Upper lobe of left lung (tissue), 6 donors: Measurements from ENCODE around the gene C11orf24. TPM values are rescaled to one million over a fixed set of nuclear protein-coding genes. Genes with fewer than 3 reads are reported as not detected.
"Not testable (repeated sequence)": the region's sequence is repeated elsewhere in the genome, so short reads cannot be mapped to it uniquely, and the experiment has no call there.

Experiments
- ATAC-seq, 2 donors: fragments of 200-7000 bp; cut with Tn5 transposase; one replicate each; pipeline ENCODE4 v1.9.1; 2022; ENCODE audit warnings: mild to moderate bottlenecking in 2 of 2, moderate library complexity in 2 of 2; ENCODE audit not compliant: low FRiP score in 2 of 2
- DNase-seq, 2 donors: peaks; one replicate each; pipeline ENCODE4 v3.0.0-alpha.2; 2019 to 2020
- H3K27ac ChIP-seq, 4 donors: fragments of 200-600 bp; sonication (generic); one replicate each; pipeline ENCODE4 v1.5.1; 2016 to 2019
- H3K27me3 ChIP-seq, 4 donors: fragments of 200-600 bp; sonication (generic); one replicate each; pipeline ENCODE4 v1.5.1; 2017 to 2019
- H3K36me3 ChIP-seq, 4 donors: fragments of 200-600 bp; sonication (generic); one replicate each; pipeline ENCODE4 v1.5.1; 2016 to 2019
- H3K4me1 ChIP-seq, 4 donors: fragments of 200-600 bp; sonication (generic); one replicate each; pipeline ENCODE4 v1.5.1; 2018 to 2019
- H3K4me3 ChIP-seq, 4 donors: fragments of 200-600 bp; sonication (generic); one replicate each; pipeline ENCODE4 v1.5.1; 2017 to 2019; ENCODE audit warnings: mild to moderate bottlenecking in 2 of 4, moderate library complexity in 1 of 4
- H3K9me3 ChIP-seq, 4 donors: fragments of 200-600 bp; sonication (generic); one replicate each; pipeline ENCODE4 v1.5.1; 2018 to 2019
- CTCF ChIP-seq, 6 experiments: fragments of 450-650 bp in 4 of 6; fragments of 200-600 bp in 2 of 6; sonication (generic) in 2 of 6; IDR thresholded peaks; one replicate each; pipeline ENCODE4 v1.5.1; 2016 to 2019; ENCODE audit warnings: antibody characterized with exemption in 6 of 6
- EP300 ChIP-seq, 4 donors: sonication (generic); formaldehyde crosslinking; IDR thresholded peaks; one replicate each; pipeline ENCODE4 v1.5.1; 2017; ENCODE audit warnings: antibody characterized with exemption in 4 of 4, control low read depth in 2 of 4
- POLR2A ChIP-seq, 4 donors: fragments of 450-650 bp; IDR thresholded peaks; one replicate each; pipeline ENCODE4 v1.5.1; 2016 to 2017; ENCODE audit warnings: antibody characterized with exemption in 4 of 4, mild to moderate bottlenecking in 2 of 4
- POLR2AphosphoS5 ChIP-seq, 2 donors: sonication (generic); formaldehyde crosslinking; IDR thresholded peaks; one replicate each; pipeline ENCODE4 v1.5.1; 2017; ENCODE audit warnings: antibody characterized with exemption in 2 of 2
- WGBS, 2 donors: methylation state at CpG; one replicate each; pipeline ENCODE4 v1.1.5; 2017 to 2018; 5-methylcytosine and 5-hydroxymethylcytosine counted together
- total RNA-seq, 6 donors: library from RNA; depleted of rRNA in 4 of 6; stranded (reverse); fragments of >200 nt in 4 of 6; gene quantifications; one replicate each; pipeline versions ENCODE4 v1.1.0 to v1.2.1, GENCODE V29; 2016 to 2021
- donor health status: DM: no; HTN: no; CAD: no; lungs with moderate emphysema.
- donor health status: DM: no; HTN: yes; CAD: no; lungs with severe emphysema.

C11orf24 gene
- total RNA-seq, 6 donors from 2014 or later: 13.9 to 37.5 (median 24.0) TPM

DNA sequence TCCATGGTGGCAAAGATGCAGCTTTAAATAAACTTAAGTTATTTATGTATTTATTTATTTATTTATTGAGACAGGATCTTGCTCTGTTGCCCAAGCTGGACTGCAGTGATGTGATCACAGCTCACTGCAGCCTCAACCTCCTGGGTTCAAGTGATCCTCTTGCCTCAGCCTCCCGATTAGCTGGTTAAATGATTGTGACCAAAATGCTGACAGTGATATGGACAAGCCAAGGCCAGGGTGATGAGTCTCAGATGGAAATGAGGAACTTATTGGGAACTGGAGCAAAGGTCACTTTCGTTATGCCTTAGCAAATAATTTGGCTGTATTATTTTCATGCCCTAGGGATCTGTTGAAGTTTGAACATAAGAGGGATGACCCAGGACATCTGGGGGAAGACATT, 31.3 kb upstream of the C11orf24 start:
- ATAC-seq (peak in 1 of 2 donors; percentile 64), DNase-seq (no peak)
- WGBS, 2 donors: 49 to 75% methylated on average over 2 of the region's 2 CpGs
- TF ChIP-seq EP300 (IDR thresholded peaks at IDR 0.05) (no peak), CTCF (IDR thresholded peaks at IDR 0.05) (no peak), POLR2AphosphoS5 (IDR thresholded peaks at IDR 0.05) (no peak), POLR2A (IDR thresholded peaks at IDR 0.05) (no peak)
- no peaks in the 10 kb centered on the region for H3K36me3 ChIP-seq
- H3K27me3 ChIP-seq: no peaks in the 10 kb centered on the region
- H3K4me3 ChIP-seq: no peak overlapping the region
- H3K9me3 ChIP-seq: no peaks in the 10 kb centered on the region
- no peak overlapping the region for H3K27ac ChIP-seq
- H3K4me1 ChIP-seq: peaks cover 1 to 10% (median 8%) of the 10 kb centered on the region in 4 donors

GRCh38 chr11:68302670-68303069, 30.9 kb upstream of the C11orf24 start:
- 62 to 74% methylated on average over 4 to 7 of the region's 7 CpGs for WGBS, 2 donors

GRCh38 chr11:68302256-68302655, 30.5 kb upstream of the C11orf24 start:
- Histone ChIP-seq H3K36me3 (no peaks in the 10 kb centered on the region), H3K4me3 (no peak overlapping the region), H3K27ac (no peak overlapping the region), H3K27me3 (no peaks in the 10 kb centered on the region), H3K9me3 (no peaks in the 10 kb centered on the region), H3K4me1 (peaks cover 9 to 18% (median 15%) of the 10 kb centered on the region in 4 donors)
- ATAC-seq (no peak), DNase-seq (no peak)
- TF ChIP-seq EP300 (IDR thresholded peaks at IDR 0.05): no peak
- no peak for TF ChIP-seq POLR2AphosphoS5 (IDR thresholded peaks at IDR 0.05)
- no peak for TF ChIP-seq POLR2A (IDR thresholded peaks at IDR 0.05)
- TF ChIP-seq CTCF (IDR thresholded peaks at IDR 0.05): no peak
- 67 to 71% methylated on average over 4 to 5 of the region's 5 CpGs for WGBS, 2 donors

More at GRCh38 chr11:68302670-68303069, 30.9 kb upstream of the C11orf24 start:
- ATAC-seq (no peak), DNase-seq (no peak)
- H3K4me1 ChIP-seq: peaks cover 5 to 14% (median 11%) of the 10 kb centered on the region in 4 donors
- H3K4me3 ChIP-seq: no peak overlapping the region
- H3K27me3 ChIP-seq: no peaks in the 10 kb centered on the region
- H3K36me3 ChIP-seq: no peaks in the 10 kb centered on the region
- no peaks in the 10 kb centered on the region for H3K9me3 ChIP-seq
- H3K27ac ChIP-seq: no peak overlapping the region
- TF ChIP-seq CTCF (IDR thresholded peaks at IDR 0.05) (no peak), POLR2A (IDR thresholded peaks at IDR 0.05) (no peak), EP300 (IDR thresholded peaks at IDR 0.05) (no peak), POLR2AphosphoS5 (IDR thresholded peaks at IDR 0.05) (no peak)

- Histone ChIP-seq H3K27ac (no peak overlapping the region), H3K36me3 (no peaks in the 10 kb centered on the region), H3K9me3 (no peaks in the 10 kb centered on the region), H3K4me3 (no peak overlapping the region), H3K27me3 (no peaks in the 10 kb centered on the region), H3K4me1 (peaks cover 9 to 18% (median 16%) of the 10 kb centered on the region in 4 donors)
- TF ChIP-seq EP300 (IDR thresholded peaks at IDR 0.05) (no peak), CTCF (IDR thresholded peaks at IDR 0.05) (no peak), POLR2A (IDR thresholded peaks at IDR 0.05) (no peak), POLR2AphosphoS5 (IDR thresholded peaks at IDR 0.05) (no peak)
- ATAC-seq (no peak), DNase-seq (no peak)
- WGBS, 2 donors: 88 to 90% methylated on average over 12 of the region's 12 CpGs
These were observed 28.5 kb upstream of the C11orf24 start for GRCh38 chr11:68300076-68300830.

DNA sequence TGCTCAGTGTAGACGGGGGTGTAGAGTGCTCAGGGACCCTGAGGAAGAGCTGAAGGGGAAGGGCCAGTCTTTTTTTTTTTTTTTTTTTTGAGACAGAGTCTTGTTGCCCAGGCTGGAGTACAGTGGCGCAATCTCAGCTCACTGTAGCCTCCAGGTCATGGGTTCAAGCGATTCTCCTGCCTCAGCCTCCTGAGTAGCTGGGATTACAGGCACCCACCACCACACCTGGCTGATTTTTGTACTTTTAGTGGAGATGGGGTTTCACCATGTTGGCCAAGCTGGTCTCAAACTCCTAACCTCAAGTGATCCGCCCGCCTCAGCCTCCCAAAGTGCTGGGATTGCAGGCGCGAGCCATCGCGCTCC, 27.7 kb upstream of the C11orf24 start:
- not testable (repeated sequence) for H3K9me3 ChIP-seq, H3K27ac ChIP-seq, H3K27me3 ChIP-seq, H3K4me3 ChIP-seq, DNase-seq, H3K36me3 ChIP-seq, ATAC-seq
- peaks cover 9 to 18% (median 16%) of the 10 kb centered on the region in 4 donors for H3K4me1 ChIP-seq
- 95 to 96% methylated on average over 9 of the region's 9 CpGs for WGBS, 2 donors
